Tibial artery (tissue), 4 donors: Measurements from ENCODE around the gene SPAG7.

Experiments
- DNase-seq, 2 donors: peaks; one replicate each; pipeline ENCODE4 v3.0.0-alpha.2; 2019
- H3K27ac ChIP-seq, 2 donors: fragments of 200-600 bp; sonication (generic) in 1 of 2; 1 replicate in 1 of 2; 2 replicates in 1 of 2; pipeline ENCODE4 v1.5.1; 2018 to 2019; ENCODE audit warnings: mild to moderate bottlenecking in 1 of 2
- H3K27me3 ChIP-seq, 2 donors: fragments of 200-600 bp; sonication (generic) in 1 of 2; one replicate each; pipeline versions ENCODE4 v1.5.1 to v1.6.0; 2016 to 2019
- H3K36me3 ChIP-seq, 3 donors: fragments of 200-600 bp; sonication (generic) in 2 of 3; one replicate each; pipeline ENCODE4 v1.5.1; 2016 to 2019; ENCODE audit warnings: mild to moderate bottlenecking in 2 of 3
- H3K4me1 ChIP-seq, 4 donors: fragments of 200-600 bp; sonication (generic) in 2 of 4; 1 replicate in 3 of 4; 2 replicates in 1 of 4; pipeline ENCODE4 v1.5.1; 2016 to 2019
- H3K4me3 ChIP-seq, 2 donors: fragments of 200-600 bp; sonication (generic) in 1 of 2; 1 replicate in 1 of 2; 2 replicates in 1 of 2; pipeline ENCODE4 v1.5.1; 2018 to 2019; ENCODE audit warnings: mild to moderate bottlenecking in 2 of 2
- H3K9me3 ChIP-seq, 3 donors: fragments of 200-600 bp; sonication (generic) in 1 of 3; one replicate each; pipeline ENCODE4 v1.5.1; 2016 to 2019
- CTCF ChIP-seq, 2 experiments: fragments of 200-600 bp in 1 of 2; fragments of 450-650 bp in 1 of 2; IDR thresholded peaks; one replicate each; pipeline ENCODE4 v1.5.1; 2017 to 2019; ENCODE audit warnings: antibody characterized with exemption in 2 of 2, mild to moderate bottlenecking in 1 of 2, moderate library complexity in 1 of 2
- intact Hi-C: fragments of 100-400 bp; cut with DNase I; formaldehyde crosslinking; loops from one replicate; pipeline ENCODE4 v1.15.0; 2023; ENCODE audit warnings: low total_unique reads

SPAG7 gene

DNA sequence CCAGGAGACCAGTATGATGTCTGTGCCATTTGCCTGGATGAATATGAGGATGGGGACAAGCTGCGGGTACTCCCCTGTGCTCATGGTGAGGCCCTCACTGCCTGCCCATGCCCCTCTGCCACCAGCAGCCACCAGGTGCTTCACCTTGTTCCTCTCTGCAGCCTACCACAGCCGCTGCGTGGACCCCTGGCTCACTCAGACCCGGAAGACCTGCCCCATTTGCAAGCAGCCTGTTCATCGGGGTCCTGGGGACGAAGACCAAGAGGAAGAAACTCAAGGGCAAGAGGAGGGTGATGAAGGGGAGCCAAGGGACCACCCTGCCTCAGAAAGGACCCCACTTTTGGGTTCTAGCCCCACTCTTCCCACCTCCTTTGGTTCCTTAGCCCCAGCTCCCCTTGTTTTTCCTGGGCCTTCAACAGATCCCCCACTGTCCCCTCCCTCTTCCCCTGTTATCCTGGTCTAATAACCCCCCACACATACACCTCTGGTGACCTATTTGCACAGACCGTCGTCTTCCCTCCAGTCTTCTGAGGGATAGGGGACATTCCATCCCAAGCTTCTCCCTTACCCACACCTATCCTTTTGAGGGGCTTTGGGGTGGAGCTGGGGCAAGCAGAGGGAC lies 23.0 kb downstream of the SPAG7 start:
- TF ChIP-seq CTCF (IDR thresholded peaks at IDR 0.05) = no peak
- no peak for DNase-seq
- Histone ChIP-seq H3K27me3 (no peaks in the 10 kb centered on the region), H3K4me1 (peaks cover 6 to 56% (median 45%) of the 10 kb centered on the region in 4 donors), H3K36me3 (peaks cover 43 to 54% (median 45%) of the 10 kb centered on the region in 3 donors), H3K9me3 (no peaks in the 10 kb centered on the region), H3K4me3 (peak overlapping the region in 1 of 2 donors; percentile 93), H3K27ac (peak overlapping the region; percentile 95 to 99)
- intact Hi-C loops = loop anchor here (5.0 kb wide), 1 partner anchor 53 kb away; the partner anchor contains the start of genes INCA1 and KIF1C

DNA sequence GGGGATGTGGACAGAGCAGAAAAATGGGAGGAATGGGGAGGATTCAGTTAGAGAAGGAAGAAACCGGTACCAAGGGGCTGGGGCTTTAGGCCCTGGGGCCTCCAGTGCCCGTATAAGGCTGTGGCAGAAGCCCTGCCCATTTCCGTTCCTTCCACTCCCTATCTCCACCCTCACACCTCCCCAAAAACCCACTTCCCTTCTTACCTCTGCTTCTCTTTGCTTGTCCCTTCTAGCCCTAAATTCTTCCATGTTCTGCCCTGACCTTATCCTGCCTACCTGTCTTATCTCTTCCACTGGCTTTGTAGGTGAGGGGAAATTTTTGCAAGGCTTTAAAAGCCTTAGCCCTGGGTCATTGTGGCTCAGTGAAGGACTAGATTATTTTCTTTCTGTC lies 23.5 kb downstream of the SPAG7 start:
- H3K27ac ChIP-seq = peak overlapping the region; percentile 95 to 99
- H3K27me3 ChIP-seq = no peaks in the 10 kb centered on the region
- no peaks in the 10 kb centered on the region for H3K9me3 ChIP-seq
- H3K4me1 ChIP-seq = peaks cover 7 to 59% (median 48%) of the 10 kb centered on the region in 4 donors
- H3K4me3 ChIP-seq = no peak overlapping the region
- H3K36me3 ChIP-seq = peaks cover 43 to 54% (median 45%) of the 10 kb centered on the region in 3 donors
- no peak for DNase-seq
- intact Hi-C loops = no loop called here
- TF ChIP-seq CTCF (IDR thresholded peaks at IDR 0.05) = no peak

GRCh38 chr17:4942760-4943508 lies 24.7 kb downstream of the SPAG7 start:
- intact Hi-C loops = no loop called here
- Histone ChIP-seq H3K27ac (peak overlapping the region; percentile 95 to 99), H3K36me3 (peaks cover 46 to 55% (median 46%) of the 10 kb centered on the region in 3 donors), H3K4me1 (peaks cover 9 to 71% (median 60%) of the 10 kb centered on the region in 4 donors), H3K9me3 (no peaks in the 10 kb centered on the region), H3K27me3 (no peaks in the 10 kb centered on the region), H3K4me3 (no peak overlapping the region)
- no peak for TF ChIP-seq CTCF (IDR thresholded peaks at IDR 0.05)
- peak in 1 of 2 donors; percentile 41 for DNase-seq

DNA sequence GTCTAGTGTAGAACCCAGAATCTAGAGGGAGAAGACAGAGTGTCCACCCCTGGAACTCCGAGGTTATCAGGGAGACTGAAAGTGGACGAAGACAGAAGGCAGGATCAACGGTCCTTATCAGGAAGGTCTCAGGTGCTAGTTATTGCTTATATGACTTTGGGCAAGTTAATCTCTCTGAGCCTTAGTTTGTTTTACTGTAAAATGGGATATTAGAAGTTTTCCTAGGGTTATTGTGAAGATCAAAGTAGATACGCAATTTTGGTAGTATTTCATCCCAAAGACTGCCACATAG lies 26.4 kb downstream of the SPAG7 start:
- no peaks in the 10 kb centered on the region for H3K9me3 ChIP-seq
- H3K27me3 ChIP-seq = no peaks in the 10 kb centered on the region
- DNase-seq = no peak
- TF ChIP-seq CTCF (IDR thresholded peaks at IDR 0.05) = no peak
- H3K4me3 ChIP-seq = peak overlapping the region; percentile 83 to 91
- peak overlapping the region; percentile 85 for H3K27ac ChIP-seq
- intact Hi-C loops = no loop called here
- H3K4me1 ChIP-seq = peaks cover 9 to 67% (median 55%) of the 10 kb centered on the region in 4 donors
- peaks cover 51 to 67% (median 54%) of the 10 kb centered on the region in 3 donors for H3K36me3 ChIP-seq

DNA sequence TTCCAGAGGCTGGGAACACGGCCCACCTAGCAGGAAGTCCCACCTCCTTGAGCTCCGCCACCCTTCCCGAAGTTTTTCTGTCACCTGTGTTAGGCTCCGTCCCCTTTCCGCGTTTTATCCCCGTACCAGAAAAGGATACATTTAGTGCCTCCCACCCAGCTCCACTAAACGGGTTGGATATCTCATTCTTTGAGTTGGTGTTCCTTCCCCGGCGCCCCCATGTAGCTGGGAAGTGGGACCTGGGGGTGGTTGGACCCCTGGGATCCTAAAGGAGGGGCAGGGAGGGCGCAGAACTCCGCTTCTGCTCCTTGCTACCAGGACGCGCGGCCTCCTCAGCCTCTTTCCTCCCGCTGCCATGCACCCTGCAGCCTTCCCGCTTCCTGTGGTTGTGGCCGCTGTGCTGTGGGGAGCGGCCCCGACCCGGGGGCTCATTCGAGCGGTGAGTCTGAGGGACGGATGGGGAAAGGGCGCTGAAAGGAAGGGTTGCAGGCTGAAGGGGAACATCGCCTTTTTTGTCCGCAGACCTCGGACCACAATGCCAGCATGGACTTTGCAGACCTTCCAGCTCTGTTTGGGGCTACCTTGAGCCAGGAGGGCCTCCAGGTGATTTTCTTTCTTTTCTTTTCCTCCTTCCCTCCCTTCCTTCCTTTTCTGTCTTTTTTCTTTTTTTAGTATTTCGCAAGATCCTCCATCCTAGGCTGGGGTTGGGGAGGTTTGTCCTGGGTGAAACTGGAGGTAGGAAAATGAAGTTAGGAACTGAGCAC lies 26.9 kb downstream of the SPAG7 start:
- intact Hi-C loops = no loop called here
- Histone ChIP-seq H3K9me3 (no peaks in the 10 kb centered on the region), H3K4me3 (peak overlapping the region; percentile 83 to 91), H3K36me3 (peaks cover 46 to 67% (median 49%) of the 10 kb centered on the region in 3 donors), H3K27ac (peak overlapping the region; percentile 85), H3K27me3 (no peaks in the 10 kb centered on the region), H3K4me1 (peaks cover 6 to 61% (median 50%) of the 10 kb centered on the region in 4 donors)
- TF ChIP-seq CTCF (IDR thresholded peaks at IDR 0.05) = no peak
- DNase-seq = peak in 1 of 2 donors; percentile 84
